HUES64 (cell line): Measurements from ENCODE around the gene ARHGEF25.
"Not testable (repeated sequence)": the region's sequence is repeated elsewhere in the genome, so short reads cannot be mapped to it uniquely, and the experiment has no call there.

Experiments
- H3K27ac ChIP-seq: 2 replicates; pipeline ENCODE4 v1.7.0; 2013; ENCODE audit warnings: low read depth, low read length, inconsistent platforms
- H3K27me3 ChIP-seq: 2 replicates; pipeline ENCODE4 v1.6.1; 2013; ENCODE audit warnings: mild to moderate bottlenecking, low read length; ENCODE audit not compliant: insufficient read depth
- H3K36me3 ChIP-seq: 2 replicates; pipeline ENCODE4 v1.6.1; 2013; ENCODE audit warnings: mild to moderate bottlenecking, low read length; ENCODE audit not compliant: insufficient read depth
- H3K4me1 ChIP-seq: 2 replicates; pipeline ENCODE4 v1.6.1; 2013; ENCODE audit warnings: mild to moderate bottlenecking, low read length, moderate library complexity; ENCODE audit not compliant: insufficient read depth
- H3K4me3 ChIP-seq: 2 replicates; pipeline ENCODE4 v1.5.1; 2013; ENCODE audit warnings: mild to moderate bottlenecking, low read length, moderate library complexity
- H3K9ac ChIP-seq: 2 replicates; pipeline ENCODE4 v1.6.1; 2013; ENCODE audit warnings: mild to moderate bottlenecking, low read depth, low read length
- H3K9me3 ChIP-seq: 2 replicates; pipeline ENCODE4 v1.6.1; 2013; ENCODE audit warnings: low read depth, low read length; ENCODE audit not compliant: insufficient read depth
- WGBS: fragments of 150-250, 120-280 bp; methylation state at CpG from one replicate; pipeline ENCODE4 v1.1.7; 2013; ENCODE audit warnings: missing lambda C conversion rate; 5-methylcytosine and 5-hydroxymethylcytosine counted together

The ARHGEF25 gene

GRCh38 chr12:57632958-57633840, 22.0 kb downstream of the ARHGEF25 start, which contains the start of gene B4GALNT1:
TSS of gene B4GALNT1 (minus strand) at chr12:57633201. CDS start at chr12:57632132, 1,069 bp downstream.
- Histone ChIP-seq H3K36me3 (no peaks in the 10 kb centered on the region), H3K27me3 (peaks cover 73% of the 10 kb centered on the region), H3K27ac (no peak within 1 kb of the TSS), H3K4me3 (peak within 1 kb of the TSS; percentile 59), H3K9ac (0 out of 2 replicates have a peak within 1 kb of the TSS, but pooled peaks have one; percentile 55), H3K9me3 (no peaks in the 10 kb centered on the region), H3K4me1 (peaks cover 9% of the 10 kb centered on the region)
- 5% methylated on average over 56 of the region's 58 CpGs for WGBS

GRCh38 chr12:57636731-57637130, 25.5 kb downstream of the ARHGEF25 start:
- H3K36me3 ChIP-seq, H3K4me3 ChIP-seq, H3K9me3 ChIP-seq, H3K9ac ChIP-seq, H3K4me1 ChIP-seq, H3K27ac ChIP-seq: not testable (repeated sequence)
- WGBS: 89% methylated on average over 9 of the region's 9 CpGs
- H3K27me3 ChIP-seq: peaks cover 38% of the 10 kb centered on the region

GRCh38 chr12:57637364-57637763, 26.1 kb downstream of the ARHGEF25 start:
- WGBS: 84% methylated on average over 2 of the region's 3 CpGs
- Histone ChIP-seq H3K9ac (no peak overlapping the region), H3K27me3 (peaks cover 32% of the 10 kb centered on the region), H3K4me1 (peaks cover 11% of the 10 kb centered on the region; the same call in 1 of the 2 replicates), H3K36me3 (no peaks in the 10 kb centered on the region), H3K27ac (no peak overlapping the region), H3K4me3 (no peak overlapping the region), H3K9me3 (peaks cover under 1% of the 10 kb centered on the region; the same call in 1 of the 2 replicates)

GRCh38 chr12:57638096-57638495, 26.9 kb downstream of the ARHGEF25 start:
- WGBS: 93% methylated on average over 3 of the region's 3 CpGs
- no peak overlapping the region for H3K9ac ChIP-seq
- no peaks in the 10 kb centered on the region for H3K36me3 ChIP-seq
- H3K4me3 ChIP-seq: no peak overlapping the region
- H3K27me3 ChIP-seq: peaks cover 24% of the 10 kb centered on the region
- peaks cover 11% of the 10 kb centered on the region; the same call in 1 of the 2 replicates for H3K4me1 ChIP-seq
- peaks cover 5% of the 10 kb centered on the region; the same call in 1 of the 2 replicates for H3K9me3 ChIP-seq
- H3K27ac ChIP-seq: no peak overlapping the region

GRCh38 chr12:57640175-57641042, 29.2 kb downstream of the ARHGEF25 start:
- Histone ChIP-seq H3K4me1 (peaks cover 11% of the 10 kb centered on the region; the same call in 1 of the 2 replicates), H3K36me3 (no peaks in the 10 kb centered on the region), H3K4me3 (no peak overlapping the region), H3K27me3 (0 out of 2 replicates have a peak, but pooled peaks cover 4% of the 10 kb centered on the region), H3K9ac (no peak overlapping the region), H3K27ac (no peak overlapping the region), H3K9me3 (peaks cover 26% of the 10 kb centered on the region)
- WGBS: 92% methylated on average over 7 of the region's 7 CpGs

- H3K9ac ChIP-seq: no peak overlapping the region
- no peaks in the 10 kb centered on the region for H3K36me3 ChIP-seq
- H3K9me3 ChIP-seq: peaks cover 37% of the 10 kb centered on the region
- no peak overlapping the region for H3K27ac ChIP-seq
- H3K4me1 ChIP-seq: peaks cover 11% of the 10 kb centered on the region; the same call in 1 of the 2 replicates
- 75% methylated on average over 5 of the region's 5 CpGs for WGBS
- H3K4me3 ChIP-seq: no peak overlapping the region
- H3K27me3 ChIP-seq: no peaks in the 10 kb centered on the region
Measured at GRCh38 chr12:57641699-57642442, 30.6 kb downstream of the ARHGEF25 start.

- H3K9ac ChIP-seq, H3K4me1 ChIP-seq, H3K4me3 ChIP-seq, H3K27me3 ChIP-seq, H3K36me3 ChIP-seq, H3K27ac ChIP-seq: not testable (repeated sequence)
- peaks cover 37% of the 10 kb centered on the region for H3K9me3 ChIP-seq
- WGBS: 71% methylated on average over 13 of the region's 13 CpGs
Measured at GRCh38 chr12:57645990-57646658, 34.9 kb downstream of the ARHGEF25 start.

GRCh38 chr12:57646659-57647049, 35.4 kb downstream of the ARHGEF25 start:
- WGBS: 60% methylated on average over 1 of the region's 15 CpGs
- not testable (repeated sequence) for H3K9ac ChIP-seq, H3K27me3 ChIP-seq, H3K36me3 ChIP-seq, H3K4me3 ChIP-seq, H3K27ac ChIP-seq, H3K4me1 ChIP-seq
- peaks cover 37% of the 10 kb centered on the region for H3K9me3 ChIP-seq

GRCh38 chr12:57654042-57654441, 42.8 kb downstream of the ARHGEF25 start:
- 67% methylated on average over 3 of the region's 3 CpGs for WGBS

GRCh38 chr12:57655541-57656240, 44.5 kb downstream of the ARHGEF25 start:
- 84% methylated on average over 23 of the region's 23 CpGs for WGBS
- no peaks in the 10 kb centered on the region for H3K27me3 ChIP-seq

More at GRCh38 chr12:57654042-57654441, 42.8 kb downstream of the ARHGEF25 start:
- no peak overlapping the region for H3K9ac ChIP-seq
- no peaks in the 10 kb centered on the region for H3K27me3 ChIP-seq
- no peak overlapping the region for H3K4me3 ChIP-seq
- H3K36me3 ChIP-seq: no peaks in the 10 kb centered on the region
- no peak overlapping the region for H3K27ac ChIP-seq
- no peaks in the 10 kb centered on the region for H3K4me1 ChIP-seq
- peaks cover 24% of the 10 kb centered on the region for H3K9me3 ChIP-seq

More at GRCh38 chr12:57655541-57656240, 44.5 kb downstream of the ARHGEF25 start:
- H3K36me3 ChIP-seq: no peaks in the 10 kb centered on the region
- no peak overlapping the region for H3K27ac ChIP-seq
- H3K4me3 ChIP-seq: no peak overlapping the region
- no peak overlapping the region for H3K9ac ChIP-seq
- no peaks in the 10 kb centered on the region for H3K4me1 ChIP-seq
- peaks cover 37% of the 10 kb centered on the region for H3K9me3 ChIP-seq
